BJ (cell line): ENCODE results near the gene RAPGEF1. TPM values are rescaled to one million over a fixed set of nuclear protein-coding genes. Genes with fewer than 3 reads are reported as not detected.

Experiments used
- CTCF ChIA-PET: fragments of 350-600 bp; formaldehyde crosslinking; extraction: SDS; loops from one replicate; lab custom pipeline; 2021; ENCODE audit warnings: antibody characterized with exemption, inconsistent platforms; lab: Yijun Ruan, JAX
- POLR2A ChIA-PET: fragments of 300-600 bp; sonication (Branson Sonifier 250); formaldehyde crosslinking; extraction: SDS; loops from one replicate; lab custom pipeline; 2021; ENCODE audit warnings: antibody characterized with exemption; lab: Charles Lee
- DNase-seq: peaks from one replicate; pipeline ENCODE4 v3.0.0-alpha.2; 2011; ENCODE audit warnings: low read depth
- H3K27me3 ChIP-seq: 2 replicates; pipeline ENCODE4 v1.6.0; 2011; ENCODE audit warnings: low read length; ENCODE audit not compliant: control insufficient read depth, insufficient read depth
- H3K36me3 ChIP-seq: 2 replicates; pipeline ENCODE4 v1.5.1; 2011; ENCODE audit warnings: low read length; ENCODE audit not compliant: control insufficient read depth, insufficient read depth
- H3K4me3 ChIP-seq: 2 replicates; pipeline ENCODE4 v1.5.1; 2011; ENCODE audit warnings: low read depth, mild to moderate bottlenecking, control low read depth, low read length
- polyA minus RNA-seq: library from RNA; depleted of rRNA, polyadenylated mRNA; stranded (reverse); fragments of >200 nt; gene quantifications from 2 replicates; pipeline ENCODE4 v1.2.3, GENCODE V29; 2011; rRNA and poly(A)+ RNA removed
- polyA plus RNA-seq: library from polyadenylated mRNA; depleted of rRNA; stranded (reverse); fragments of >200 nt; gene quantifications from 2 replicates; pipeline ENCODE4 v1.2.3, GENCODE V29; 2011; rRNA removed
- TF ChIP-seq, protein P1 (sequence below): IDR thresholded peaks from 2 replicates; pipeline ENCODE4 v1.5.1; 2011; ENCODE audit warnings: low read depth, mild to moderate bottlenecking, control low read depth, inconsistent platforms, low read length, moderate library complexity; ENCODE audit not compliant: insufficient read depth

The RAPGEF1 gene, protein sequence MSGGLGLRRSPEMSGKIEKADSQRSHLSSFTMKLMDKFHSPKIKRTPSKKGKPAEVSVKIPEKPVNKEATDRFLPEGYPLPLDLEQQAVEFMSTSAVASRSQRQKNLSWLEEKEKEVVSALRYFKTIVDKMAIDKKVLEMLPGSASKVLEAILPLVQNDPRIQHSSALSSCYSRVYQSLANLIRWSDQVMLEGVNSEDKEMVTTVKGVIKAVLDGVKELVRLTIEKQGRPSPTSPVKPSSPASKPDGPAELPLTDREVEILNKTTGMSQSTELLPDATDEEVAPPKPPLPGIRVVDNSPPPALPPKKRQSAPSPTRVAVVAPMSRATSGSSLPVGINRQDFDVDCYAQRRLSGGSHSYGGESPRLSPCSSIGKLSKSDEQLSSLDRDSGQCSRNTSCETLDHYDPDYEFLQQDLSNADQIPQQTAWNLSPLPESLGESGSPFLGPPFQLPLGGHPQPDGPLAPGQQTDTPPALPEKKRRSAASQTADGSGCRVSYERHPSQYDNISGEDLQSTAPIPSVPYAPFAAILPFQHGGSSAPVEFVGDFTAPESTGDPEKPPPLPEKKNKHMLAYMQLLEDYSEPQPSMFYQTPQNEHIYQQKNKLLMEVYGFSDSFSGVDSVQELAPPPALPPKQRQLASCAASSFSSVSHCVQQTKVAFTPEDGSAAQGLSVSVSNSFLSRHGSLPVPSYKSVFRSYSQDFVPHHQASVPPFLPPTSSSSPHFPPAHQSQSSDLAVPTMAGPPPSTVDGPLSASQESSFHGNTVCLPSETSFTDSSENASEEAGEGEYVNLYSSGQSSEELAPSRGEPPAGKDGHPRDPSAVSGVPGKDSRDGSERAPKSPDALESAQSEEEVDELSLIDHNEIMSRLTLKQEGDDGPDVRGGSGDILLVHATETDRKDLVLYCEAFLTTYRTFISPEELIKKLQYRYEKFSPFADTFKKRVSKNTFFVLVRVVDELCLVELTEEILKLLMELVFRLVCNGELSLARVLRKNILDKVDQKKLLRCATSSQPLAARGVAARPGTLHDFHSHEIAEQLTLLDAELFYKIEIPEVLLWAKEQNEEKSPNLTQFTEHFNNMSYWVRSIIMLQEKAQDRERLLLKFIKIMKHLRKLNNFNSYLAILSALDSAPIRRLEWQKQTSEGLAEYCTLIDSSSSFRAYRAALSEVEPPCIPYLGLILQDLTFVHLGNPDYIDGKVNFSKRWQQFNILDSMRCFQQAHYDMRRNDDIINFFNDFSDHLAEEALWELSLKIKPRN (N-terminal part only)
- polyA plus RNA-seq, result 26.9 and 31.6 TPM in 2 replicates
- polyA minus RNA-seq, result 24.0 and 25.6 TPM in 2 replicates

DNA sequence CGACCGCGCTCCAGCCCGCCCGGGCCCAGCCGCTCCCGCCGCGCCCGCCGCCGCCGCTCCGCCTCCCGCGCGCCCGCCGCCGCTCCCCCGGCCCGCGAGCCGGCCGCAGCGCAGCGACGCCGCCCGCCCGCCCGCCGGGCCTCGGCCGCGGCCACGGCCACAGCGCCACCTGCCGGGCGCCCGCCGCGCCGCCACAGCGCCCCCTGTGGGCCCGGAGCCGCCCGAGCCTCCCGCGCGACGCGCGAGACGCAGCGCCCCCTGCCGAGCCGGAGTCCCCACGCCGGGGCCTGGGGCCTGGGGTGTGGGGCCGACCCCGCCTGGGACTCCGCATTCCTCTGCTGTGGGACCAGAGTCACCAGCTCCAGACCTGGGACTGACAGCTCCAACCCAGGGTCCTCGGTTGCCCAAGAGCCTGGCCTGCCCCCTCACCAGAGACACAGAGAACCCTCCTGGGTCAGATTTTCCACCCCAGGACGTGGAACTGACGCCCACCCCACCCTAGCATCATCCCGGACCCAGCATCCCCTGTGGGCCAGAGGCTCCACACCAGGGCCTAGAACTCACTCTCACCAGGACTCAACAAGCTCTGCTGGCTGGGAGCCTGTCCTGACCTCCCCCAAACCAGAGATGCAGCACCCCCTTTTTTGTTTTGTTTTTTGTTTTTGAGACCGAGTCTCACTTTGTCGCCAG lies at the start of gene RAPGEF1:
TSS of gene RAPGEF1 (minus strand) at position 118 of the 690 bp plus-strand sequence. CDS start 246 bp downstream, outside the sequence.
- Histone ChIP-seq H3K4me3 (peak within 1 kb of the TSS; percentile 56), H3K36me3 (no peaks in the 10 kb centered on the region), H3K27me3 (peaks cover 2% of the 10 kb centered on the region)
- TF ChIP-seq, protein P1, sequence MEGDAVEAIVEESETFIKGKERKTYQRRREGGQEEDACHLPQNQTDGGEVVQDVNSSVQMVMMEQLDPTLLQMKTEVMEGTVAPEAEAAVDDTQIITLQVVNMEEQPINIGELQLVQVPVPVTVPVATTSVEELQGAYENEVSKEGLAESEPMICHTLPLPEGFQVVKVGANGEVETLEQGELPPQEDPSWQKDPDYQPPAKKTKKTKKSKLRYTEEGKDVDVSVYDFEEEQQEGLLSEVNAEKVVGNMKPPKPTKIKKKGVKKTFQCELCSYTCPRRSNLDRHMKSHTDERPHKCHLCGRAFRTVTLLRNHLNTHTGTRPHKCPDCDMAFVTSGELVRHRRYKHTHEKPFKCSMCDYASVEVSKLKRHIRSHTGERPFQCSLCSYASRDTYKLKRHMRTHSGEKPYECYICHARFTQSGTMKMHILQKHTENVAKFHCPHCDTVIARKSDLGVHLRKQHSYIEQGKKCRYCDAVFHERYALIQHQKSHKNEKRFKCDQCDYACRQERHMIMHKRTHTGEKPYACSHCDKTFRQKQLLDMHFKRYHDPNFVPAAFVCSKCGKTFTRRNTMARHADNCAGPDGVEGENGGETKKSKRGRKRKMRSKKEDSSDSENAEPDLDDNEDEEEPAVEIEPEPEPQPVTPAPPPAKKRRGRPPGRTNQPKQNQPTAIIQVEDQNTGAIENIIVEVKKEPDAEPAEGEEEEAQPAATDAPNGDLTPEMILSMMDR, result peak; percentile 62
- CTCF ChIA-PET, result interaction anchor here (0.6 to 11.0 kb wide), 45 partner anchors 8 to 404 kb away, joined by 3 to 227 read pairs (median 4); no protein-coding TSS in a partner anchor
- POLR2A ChIA-PET, result no interaction called here
- no peak for DNase-seq

DNA sequence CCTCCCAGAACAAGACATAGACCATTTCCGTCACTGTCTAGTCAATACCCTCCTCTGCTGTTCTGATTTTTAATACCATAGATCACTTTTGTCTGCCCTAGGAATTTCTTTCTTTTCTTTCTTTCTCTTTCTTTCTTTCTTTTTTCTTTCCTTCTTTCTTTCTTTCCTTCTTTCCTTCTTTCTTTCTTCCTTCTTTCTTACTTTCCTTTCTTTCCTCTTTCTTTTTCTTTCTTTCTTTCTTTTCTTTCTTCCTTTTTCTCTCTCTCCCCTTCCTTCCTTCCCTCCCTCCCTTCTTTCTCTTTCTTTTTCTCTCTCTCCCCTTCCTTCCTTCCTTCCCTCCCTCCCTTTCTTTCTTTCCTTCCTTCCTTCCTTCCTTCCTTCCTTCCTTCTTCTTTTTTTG lies 49.0 kb upstream of the RAPGEF1 start:
- no peak for DNase-seq
- TF ChIP-seq, protein P1, result no peak
- no peak overlapping the region for H3K4me3 ChIP-seq
- ChIA-PET CTCF (no interaction called here), POLR2A (no interaction called here)
- H3K27me3 ChIP-seq, result peaks cover 6% of the 10 kb centered on the region
- H3K36me3 ChIP-seq, result no peaks in the 10 kb centered on the region

DNA sequence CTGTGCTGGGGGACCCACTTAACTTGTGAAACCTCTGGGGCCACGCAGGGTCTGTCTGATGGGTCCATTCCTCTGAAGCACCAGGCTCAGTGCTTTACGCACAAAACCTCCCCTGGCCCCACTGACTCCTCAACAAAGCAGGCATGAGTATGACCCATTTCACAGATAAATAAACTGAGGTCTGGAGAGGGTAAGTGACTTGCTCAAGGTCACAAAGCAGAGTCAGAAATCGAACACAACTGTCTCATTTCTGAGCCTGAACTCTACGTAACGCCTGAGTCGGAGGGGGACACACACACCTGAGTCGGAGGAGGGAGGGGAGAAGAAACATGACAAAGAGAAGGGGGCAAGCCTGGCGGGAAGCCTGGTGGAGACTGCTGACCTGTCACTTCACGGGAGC lies 48.0 kb upstream of the RAPGEF1 start:
- TF ChIP-seq, protein P1, result no peak
- H3K4me3 ChIP-seq, result no peak overlapping the region
- POLR2A ChIA-PET, result no interaction called here
- peaks cover 7% of the 10 kb centered on the region for H3K27me3 ChIP-seq
- CTCF ChIA-PET, result no interaction called here
- DNase-seq, result no peak
- H3K36me3 ChIP-seq, result no peaks in the 10 kb centered on the region

DNA sequence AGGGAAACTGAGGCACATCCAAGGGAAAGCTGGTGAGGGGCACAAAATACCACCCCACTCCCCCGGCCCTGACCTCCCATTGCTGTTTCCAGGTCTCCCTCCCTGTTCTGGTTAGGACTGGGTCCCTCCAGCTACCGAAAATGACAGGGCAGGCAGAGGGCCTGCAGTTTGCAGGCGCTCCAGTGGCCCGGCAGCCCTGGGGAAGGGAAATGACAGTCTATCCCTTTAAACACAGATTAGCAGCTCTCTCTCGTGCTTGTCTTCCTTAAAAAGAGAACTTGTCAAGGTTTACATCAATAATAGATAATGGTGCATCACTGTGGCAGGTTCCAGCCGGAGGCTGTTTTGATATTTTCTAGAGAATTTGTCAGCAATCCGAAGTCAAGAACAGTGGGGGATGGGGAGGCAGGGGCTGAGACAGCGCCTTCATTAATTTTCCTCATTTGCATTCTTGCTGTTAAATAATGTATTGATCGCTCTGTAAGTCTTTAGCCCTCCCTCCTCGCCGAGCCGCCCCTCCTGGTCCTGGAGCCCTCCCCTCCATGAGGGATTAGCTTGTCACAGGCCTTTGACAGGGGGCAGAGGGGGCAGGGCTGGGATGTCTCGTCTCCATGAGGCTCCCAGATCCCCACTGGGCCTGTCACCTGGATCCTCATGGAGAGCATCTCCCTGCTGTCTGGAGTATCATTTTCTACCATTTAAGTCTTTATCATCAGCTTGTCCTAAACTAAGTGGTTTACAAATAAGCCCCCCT lies 45.0 kb upstream of the RAPGEF1 start:
- ChIA-PET CTCF (interaction anchor here (1.0 kb wide), 1 partner anchor 46 kb away, joined by 3 read pairs; no protein-coding TSS in a partner anchor), POLR2A (no interaction called here)
- TF ChIP-seq, protein P1, result no peak
- no peaks in the 10 kb centered on the region for H3K36me3 ChIP-seq
- no peak for DNase-seq
- H3K4me3 ChIP-seq, result no peak overlapping the region
- peaks cover 7% of the 10 kb centered on the region for H3K27me3 ChIP-seq
